ENCODE results near the gene MKNK1. TPM values are rescaled to one million over a fixed set of nuclear protein-coding genes. Genes with fewer than 3 reads are reported as not detected.

Gene MKNK1
- total and polyA plus RNA-seq, 2 of the 4 experiments (the other 2 are of a cell fraction), result 14.3 to 35.2 TPM

DNA sequence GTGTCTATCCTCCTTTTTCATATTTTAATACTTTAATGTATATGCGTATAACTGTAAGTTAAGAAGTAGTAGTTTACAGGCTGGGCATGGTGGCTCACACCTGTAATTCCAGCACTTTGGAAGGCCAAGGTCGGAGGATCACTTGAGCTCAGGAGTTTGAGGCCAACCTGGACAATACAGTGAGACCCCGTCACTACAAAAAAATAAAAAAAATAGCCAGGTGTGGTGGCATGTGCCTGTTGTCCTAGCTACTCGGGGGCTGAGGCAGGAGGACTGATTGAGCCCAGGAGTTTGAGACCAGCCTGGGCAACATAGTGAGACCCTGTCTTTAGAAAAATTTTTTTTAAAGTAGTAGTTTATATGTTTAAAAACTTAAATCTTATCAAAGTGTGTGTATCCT, 41.7 kb upstream of the MKNK1 start:
- Histone ChIP-seq H3K4me2 (ENCODE audit: low read depth, low read length) (no peak overlapping the region), H2AK9ac (replicated peaks; ENCODE audit: low read depth, low read length, poor library complexity) (no peak overlapping the region), H2AK5ac (ENCODE audit: low read depth, low read length) (no peak overlapping the region), H3K27ac (ENCODE audit: insufficient read depth, low read length) (no peak overlapping the region), H2BK20ac (ENCODE audit: low read depth, low read length) (no peak overlapping the region; the same call in 1 of the 2 replicates), H4K20me1 (ENCODE audit: insufficient read depth, low read length) (0 out of 2 replicates have a peak, but pooled peaks cover 3% of the 10 kb centered on the region), H3K9me1 (ENCODE audit: insufficient read depth, low read length) (peaks cover 3% of the 10 kb centered on the region; the same call in 1 of the 2 replicates), H3K9ac (ENCODE audit: low read depth, low read length) (no peak overlapping the region), H3K4me3 (ENCODE audit: insufficient read depth, low read depth, low read length) (no peak overlapping the region), H3K79me1 (ENCODE audit: low read depth in 1 of 2, low read length in 2 of 2) (0 out of 4 replicates have a peak, but pooled peaks cover 0 to 3% of the 10 kb centered on the region in 2 experiments), H3K4ac (ENCODE audit: low read depth, low read length) (no peak overlapping the region; the same call in 1 of the 2 replicates), H3K27me3 (ENCODE audit: control insufficient read depth, insufficient read depth, low read length) (no peaks in the 10 kb centered on the region), H2BK15ac (ENCODE audit: low read depth, low read length) (no peak overlapping the region), H3K4me1 (ENCODE audit: control insufficient read depth, insufficient read depth, low read length) (peaks cover 4% of the 10 kb centered on the region; the same call in 1 of the 2 replicates), H3K56ac (ENCODE audit: extremely low read depth, insufficient read depth, low read length) (no peak overlapping the region), H3K23ac (ENCODE audit: low read depth, low read length) (no peak overlapping the region), H3K9me3 (ENCODE audit: control insufficient read depth, insufficient read depth, low read length) (0 out of 2 replicates have a peak, but pooled peaks cover 2% of the 10 kb centered on the region), H4K8ac (ENCODE audit: low read depth in 2 of 2, low read length in 2 of 2) (no peak overlapping the region), H2BK120ac (ENCODE audit: low read depth, low read length) (no peak overlapping the region; the same call in 1 of the 2 replicates), H3K36me3 (ENCODE audit: control insufficient read depth, insufficient read depth, low read length) (peaks cover 12% of the 10 kb centered on the region), H3K14ac (replicated peaks; ENCODE audit: low read depth, low read length) (no peak overlapping the region), H4K5ac (ENCODE audit: low read depth, low read length) (no peak overlapping the region), H4K91ac (ENCODE audit: insufficient read depth, low read depth, low read length) (no peak overlapping the region), H3K18ac (ENCODE audit: low read depth, low read length) (no peak overlapping the region), H2BK5ac (ENCODE audit: low read depth, low read length, poor library complexity, severe bottlenecking) (no peak overlapping the region), H2AFZ (replicated peaks; ENCODE audit: low read length, poor library complexity) (no peak overlapping the region)
- TF ChIP-seq RCOR1 (IDR thresholded peaks at IDR 0.05; ENCODE audit: insufficient replicate concordance, low read length) (no peak), CEBPB (IDR thresholded peaks at IDR 0.05; ENCODE audit: low read depth, low read length) (no peak), NFE2L2 (IDR thresholded peaks at IDR 0.05; ENCODE audit: low read depth, low read length) (no peak), CTCF (conservative IDR thresholded peaks at IDR 0.05; ENCODE audit: low read depth, low read length) (no peak), RAD21 (IDR thresholded peaks at IDR 0.05; ENCODE audit: low read length) (no peak), BHLHE40 (IDR thresholded peaks at IDR 0.05; ENCODE audit: low read depth, low read length) (no peak), CHD1 (IDR thresholded peaks at IDR 0.05; ENCODE audit: low read depth, low read length) (no peak), FOS (IDR thresholded peaks at IDR 0.05; ENCODE audit: low read depth, low read length) (no peak), POLR2A (IDR thresholded peaks at IDR 0.05; ENCODE audit: low read depth, low read length) (no peak), MAZ (IDR thresholded peaks at IDR 0.05; ENCODE audit: borderline replicate concordance, low read depth, low read length) (no peak), RFX5 (IDR thresholded peaks at IDR 0.05; ENCODE audit: low read depth, low read length) (no peak), MAFK (IDR thresholded peaks at IDR 0.05; ENCODE audit: low read depth, low read length) (no peak), MXI1 (IDR thresholded peaks at IDR 0.05; ENCODE audit: borderline replicate concordance, low read depth, low read length) (no peak), SMC3 (IDR thresholded peaks at IDR 0.05; ENCODE audit: low read depth, low read length) (no peak)
- TF ChIP-seq, protein P1, sequence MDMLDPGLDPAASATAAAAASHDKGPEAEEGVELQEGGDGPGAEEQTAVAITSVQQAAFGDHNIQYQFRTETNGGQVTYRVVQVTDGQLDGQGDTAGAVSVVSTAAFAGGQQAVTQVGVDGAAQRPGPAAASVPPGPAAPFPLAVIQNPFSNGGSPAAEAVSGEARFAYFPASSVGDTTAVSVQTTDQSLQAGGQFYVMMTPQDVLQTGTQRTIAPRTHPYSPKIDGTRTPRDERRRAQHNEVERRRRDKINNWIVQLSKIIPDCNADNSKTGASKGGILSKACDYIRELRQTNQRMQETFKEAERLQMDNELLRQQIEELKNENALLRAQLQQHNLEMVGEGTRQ (IDR thresholded peaks at IDR 0.05; ENCODE audit: low read depth, low read length), result no peak
- TF ChIP-seq, protein P2, sequence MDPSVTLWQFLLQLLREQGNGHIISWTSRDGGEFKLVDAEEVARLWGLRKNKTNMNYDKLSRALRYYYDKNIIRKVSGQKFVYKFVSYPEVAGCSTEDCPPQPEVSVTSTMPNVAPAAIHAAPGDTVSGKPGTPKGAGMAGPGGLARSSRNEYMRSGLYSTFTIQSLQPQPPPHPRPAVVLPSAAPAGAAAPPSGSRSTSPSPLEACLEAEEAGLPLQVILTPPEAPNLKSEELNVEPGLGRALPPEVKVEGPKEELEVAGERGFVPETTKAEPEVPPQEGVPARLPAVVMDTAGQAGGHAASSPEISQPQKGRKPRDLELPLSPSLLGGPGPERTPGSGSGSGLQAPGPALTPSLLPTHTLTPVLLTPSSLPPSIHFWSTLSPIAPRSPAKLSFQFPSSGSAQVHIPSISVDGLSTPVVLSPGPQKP (IDR thresholded peaks at IDR 0.05; ENCODE audit: borderline replicate concordance, low read depth, low read length), result no peak
- dilution Hi-C loops (cut with HindIII; ENCODE audit: low sequenced_read_pairs, unreplicated experiment), result no loop called here
- ATAC-seq (ENCODE audit: low read depth) (no peak), DNase-seq (no peak)
- intact Hi-C loops (cut with micrococcal nuclease), result no loop called here
- CTCF ChIA-PET, result no interaction called here
- POLR2A ChIA-PET (ENCODE audit: unreplicated experiment), result interaction anchor here (0.6 kb wide), 1 partner anchor 16 kb away, joined by 7 read pairs; no protein-coding TSS in a partner anchor
- in situ Hi-C loops (cut with MboI; ENCODE audit: low sequenced_read_pairs), result no loop called here
- WGBS, 2 experiments (ENCODE audit: extremely low coverage in 2 of 2, insufficient read length in 1 of 2), result no CpG with 5 or more reads among the region's 4 CpGs
- no TSS peak for BruUV-seq (replicated peaks)

Data from IMR-90 (cell line).